MM.1S (cell line): ENCODE results near the gene BCL7B.

Experiments
- DNase-seq: peaks from one replicate; pipeline ENCODE4 v3.0.0-alpha.2; 2015
- H2AFZ ChIP-seq: fragments of 300-600 bp; sonication (generic); 2 replicates; pipeline ENCODE4 v1.6.0; 2016; ENCODE audit warnings: antibody characterized with exemption, low read length
- H3F3A ChIP-seq: fragments of 300-600 bp; sonication (generic); 2 replicates; pipeline ENCODE4 v1.6.1; 2016; ENCODE audit warnings: mild to moderate bottlenecking, antibody characterized with exemption, low read length, moderate library complexity, mixed read lengths; ENCODE audit not compliant: insufficient read depth
- H3K27ac ChIP-seq: fragments of 300-600 bp; sonication (generic); 2 replicates; pipeline ENCODE4 v1.5.1; 2016; ENCODE audit warnings: mild to moderate bottlenecking, low read length
- H3K27me3 ChIP-seq: fragments of 300-600 bp; sonication (generic); replicated peaks from 2 replicates; pipeline ENCODE4 v1.6.0; 2016; ENCODE audit warnings: low read length; ENCODE audit not compliant: insufficient read depth
- H3K36me3 ChIP-seq: fragments of 300-600 bp; sonication (generic); replicated peaks from 2 replicates; pipeline ENCODE4 v1.6.1; 2016; ENCODE audit warnings: mild to moderate bottlenecking, low read length, mixed read lengths; ENCODE audit not compliant: insufficient read depth
- H3K4me1 ChIP-seq: fragments of 300-600 bp; sonication (generic); 2 replicates; pipeline ENCODE4 v1.6.1; 2016; ENCODE audit warnings: low read length, mixed read lengths
- H3K4me2 ChIP-seq: fragments of 300-600 bp; sonication (generic); 2 replicates; pipeline ENCODE4 v1.6.0; 2016; ENCODE audit warnings: low read depth, low read length
- H3K4me3 ChIP-seq: fragments of 300-600 bp; sonication (generic); 2 replicates; pipeline ENCODE4 v1.5.1; 2016; ENCODE audit warnings: low read length, mixed read lengths
- H3K79me2 ChIP-seq: fragments of 300-600 bp; sonication (generic); 2 replicates; pipeline ENCODE4 v1.6.1; 2016; ENCODE audit warnings: mixed run types, low read length, mixed read lengths
- H3K9ac ChIP-seq: fragments of 300-600 bp; sonication (generic); 2 replicates; pipeline ENCODE4 v1.6.1; 2016; ENCODE audit warnings: low read length, mixed read lengths
- H3K9me2 ChIP-seq: fragments of 300-600 bp; sonication (generic); replicated peaks from 2 replicates; pipeline ENCODE4 v1.6.1; 2016; ENCODE audit warnings: mild to moderate bottlenecking, low read length, mixed read lengths; ENCODE audit not compliant: insufficient read depth
- H3K9me3 ChIP-seq: fragments of 300-600 bp; sonication (generic); replicated peaks from 2 replicates; pipeline ENCODE4 v1.6.1; 2016; ENCODE audit warnings: mild to moderate bottlenecking, low read length, mixed read lengths; ENCODE audit not compliant: insufficient read depth
- H4K20me1 ChIP-seq: fragments of 300-600 bp; sonication (generic); 2 replicates; pipeline ENCODE4 v1.6.1; 2016; ENCODE audit warnings: mild to moderate bottlenecking, low read length, moderate library complexity, mixed read lengths; ENCODE audit not compliant: insufficient read depth
- CTCF ChIP-seq: fragments of 300-600 bp; sonication (generic); IDR thresholded peaks from 2 replicates; pipeline ENCODE4 v1.5.1; 2016; ENCODE audit warnings: antibody characterized with exemption, low read length, mixed read lengths
- EZH2 ChIP-seq: fragments of 300-600 bp; sonication (generic); optimal IDR thresholded peaks from 2 replicates; pipeline ENCODE3; 2017; ENCODE audit warnings: low read depth, mild to moderate bottlenecking, antibody characterized with exemption, low read length, mixed read lengths
- EZH2phosphoT487 ChIP-seq: fragments of 300-600 bp; sonication (generic); IDR thresholded peaks from 2 replicates; pipeline ENCODE4 v1.6.1; 2018; ENCODE audit warnings: antibody characterized with exemption, low read length

BCL7B gene

DNA sequence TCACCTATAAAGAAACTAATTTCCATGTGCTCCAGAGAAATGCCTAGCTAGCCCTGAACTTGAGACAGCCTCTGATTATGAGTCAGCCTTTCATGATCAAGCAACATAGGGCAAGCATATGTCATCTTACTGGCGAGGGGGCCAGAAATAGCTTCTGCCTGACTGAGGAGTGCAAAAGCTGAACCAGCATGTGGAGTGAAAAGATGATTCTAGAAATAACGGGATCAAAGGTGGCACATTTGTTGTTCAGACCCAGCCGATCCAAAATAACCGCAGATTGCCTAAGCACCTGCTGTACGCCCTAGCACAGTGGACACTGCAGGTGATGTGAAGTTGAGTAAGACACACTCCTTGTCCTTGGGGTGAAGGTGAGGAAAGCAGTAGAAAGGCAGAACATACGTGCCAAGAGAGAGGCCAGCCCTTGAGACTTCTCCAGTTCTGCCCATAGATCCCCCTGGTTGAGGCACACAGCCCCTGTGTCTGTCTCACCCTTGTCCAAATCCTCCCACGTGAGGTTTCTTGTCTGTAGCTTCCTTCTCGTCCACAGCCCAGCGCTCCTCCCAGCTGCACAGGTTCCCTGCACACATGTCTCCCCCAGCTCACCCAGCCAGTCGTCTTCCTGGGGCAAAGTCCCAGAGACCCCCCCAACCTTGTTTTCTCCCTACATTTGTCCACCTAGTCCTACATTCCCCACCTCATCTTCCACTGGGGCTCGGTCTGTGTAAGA lies 2.8 kb upstream of the BCL7B start:
- H3F3A ChIP-seq: peaks cover 24% of the 10 kb centered on the region
- H3K9me2 ChIP-seq: no peaks in the 10 kb centered on the region
- no peaks in the 10 kb centered on the region for H3K27me3 ChIP-seq
- TF ChIP-seq EZH2phosphoT487: no peak
- no peak for TF ChIP-seq EZH2
- TF ChIP-seq CTCF: no peak
- no peak overlapping the region for H3K27ac ChIP-seq
- peak overlapping the region; percentile 29 for H2AFZ ChIP-seq
- H3K9ac ChIP-seq: no peak overlapping the region
- H3K79me2 ChIP-seq: peaks cover 17% of the 10 kb centered on the region
- peaks cover 17% of the 10 kb centered on the region for H3K4me1 ChIP-seq
- H3K9me3 ChIP-seq: no peaks in the 10 kb centered on the region
- H3K4me2 ChIP-seq: no peak overlapping the region
- DNase-seq: peak; percentile 42
- H3K36me3 ChIP-seq: peaks cover 3% of the 10 kb centered on the region; the same call in 1 of the 2 replicates
- no peak overlapping the region for H3K4me3 ChIP-seq
- H4K20me1 ChIP-seq: no peaks in the 10 kb centered on the region

DNA sequence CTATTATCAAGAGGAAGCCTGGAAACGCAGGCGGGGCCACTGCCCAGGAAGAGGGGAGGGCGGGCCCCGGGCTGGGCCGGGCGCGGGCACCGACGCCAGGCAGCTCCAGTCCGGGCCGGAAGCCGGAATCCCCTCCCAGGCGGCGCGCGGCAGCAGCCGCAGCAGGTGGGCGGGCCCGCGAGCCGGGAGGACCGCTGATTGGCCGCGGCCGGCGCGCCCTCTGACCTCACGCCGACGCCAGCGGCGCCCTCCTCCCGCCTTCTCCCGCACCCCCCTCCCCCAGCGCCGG lies 438 bp downstream of the BCL7B start:
- H4K20me1 ChIP-seq: no peaks in the 10 kb centered on the region
- peak overlapping the region; percentile 99 for H3K9ac ChIP-seq
- peaks cover 3% of the 10 kb centered on the region; the same call in 1 of the 2 replicates for H3K36me3 ChIP-seq

DNA sequence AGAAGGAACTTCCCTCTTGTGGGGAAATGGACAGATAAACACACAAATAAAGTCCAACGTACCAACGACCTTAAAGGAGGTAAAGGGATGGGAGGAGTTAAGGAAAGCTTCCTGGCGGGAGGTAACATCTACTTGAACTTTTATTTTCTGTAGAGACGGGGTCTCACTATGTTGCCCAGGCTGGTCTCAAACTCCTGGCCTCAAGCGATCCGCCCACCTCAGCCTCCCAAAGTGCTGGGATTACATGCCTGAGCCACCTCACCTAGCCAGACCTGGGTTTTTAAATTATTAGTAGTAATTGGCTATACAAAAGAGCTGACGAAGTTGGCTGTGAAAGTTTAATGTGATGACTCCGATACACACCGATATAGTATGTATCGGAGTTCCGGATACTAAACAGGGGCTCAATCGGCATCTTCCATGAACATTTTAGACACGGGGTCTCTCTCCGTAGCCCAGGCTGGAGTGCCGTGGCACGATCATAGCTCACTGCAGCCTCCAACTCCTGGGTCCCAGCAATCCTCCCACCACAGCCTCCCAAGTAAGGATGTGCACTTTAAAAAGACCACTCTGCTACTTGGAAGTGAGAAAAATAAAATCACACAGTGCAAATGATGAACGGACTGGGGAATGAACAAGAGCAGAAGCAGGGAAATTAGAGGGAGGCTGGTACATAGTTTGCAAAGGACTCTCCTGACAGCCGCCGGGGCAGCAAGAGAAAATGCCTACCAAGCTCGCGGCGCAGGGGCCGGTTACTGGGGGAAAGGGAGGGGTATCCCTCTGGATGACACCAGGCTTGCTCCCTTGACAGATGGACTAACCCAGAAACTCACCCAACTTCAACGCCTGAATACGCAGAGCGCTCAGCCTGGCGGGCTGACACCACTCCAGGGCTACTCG lies 1.0 kb downstream of the BCL7B start:
- no peak for DNase-seq
- peaks cover 55% of the 10 kb centered on the region for H3K79me2 ChIP-seq
- H4K20me1 ChIP-seq: no peaks in the 10 kb centered on the region
- no peaks in the 10 kb centered on the region for H3K9me2 ChIP-seq
- peaks cover 24% of the 10 kb centered on the region for H3F3A ChIP-seq
- peak overlapping the region; percentile 92 for H3K4me3 ChIP-seq
- peaks cover 17% of the 10 kb centered on the region for H3K4me1 ChIP-seq
- H3K9ac ChIP-seq: peak overlapping the region; percentile 68
- no peaks in the 10 kb centered on the region for H3K27me3 ChIP-seq
- H3K27ac ChIP-seq: peak overlapping the region; percentile 56; the same call in 1 of the 2 replicates
- H2AFZ ChIP-seq: peak overlapping the region; percentile 5; the same call in 1 of the 2 replicates
- H3K4me2 ChIP-seq: peak overlapping the region; percentile 79
- TF ChIP-seq EZH2: no peak
- TF ChIP-seq EZH2phosphoT487: no peak
- TF ChIP-seq CTCF: no peak
- H3K9me3 ChIP-seq: no peaks in the 10 kb centered on the region
- H3K36me3 ChIP-seq: peaks cover 3% of the 10 kb centered on the region; the same call in 1 of the 2 replicates

More for the DNA sequence above, 438 bp downstream of the BCL7B start:
- peaks cover 17% of the 10 kb centered on the region for H3K4me1 ChIP-seq
- no peak for TF ChIP-seq CTCF
- TF ChIP-seq EZH2: no peak
- peak overlapping the region; percentile 96 for H3K27ac ChIP-seq
- peaks cover 24% of the 10 kb centered on the region for H3F3A ChIP-seq
- H3K9me2 ChIP-seq: no peaks in the 10 kb centered on the region
- 0 out of 2 replicates have a peak overlapping the region, but pooled peaks have one; percentile 5 for H2AFZ ChIP-seq
- H3K4me3 ChIP-seq: peak overlapping the region; percentile 92
- peak overlapping the region; percentile 79 for H3K4me2 ChIP-seq
- H3K9me3 ChIP-seq: no peaks in the 10 kb centered on the region
- peaks cover 49% of the 10 kb centered on the region for H3K79me2 ChIP-seq
- peak; percentile 95 for DNase-seq
- no peaks in the 10 kb centered on the region for H3K27me3 ChIP-seq
